ENCODE measurements around the gene PEX10. TPM values are rescaled to one million over a fixed set of nuclear protein-coding genes. Genes with fewer than 3 reads are reported as not detected.

Gene PEX10
- total RNA-seq, 2 donors from 2014 or later: 16.2 to 17.4 TPM

DNA sequence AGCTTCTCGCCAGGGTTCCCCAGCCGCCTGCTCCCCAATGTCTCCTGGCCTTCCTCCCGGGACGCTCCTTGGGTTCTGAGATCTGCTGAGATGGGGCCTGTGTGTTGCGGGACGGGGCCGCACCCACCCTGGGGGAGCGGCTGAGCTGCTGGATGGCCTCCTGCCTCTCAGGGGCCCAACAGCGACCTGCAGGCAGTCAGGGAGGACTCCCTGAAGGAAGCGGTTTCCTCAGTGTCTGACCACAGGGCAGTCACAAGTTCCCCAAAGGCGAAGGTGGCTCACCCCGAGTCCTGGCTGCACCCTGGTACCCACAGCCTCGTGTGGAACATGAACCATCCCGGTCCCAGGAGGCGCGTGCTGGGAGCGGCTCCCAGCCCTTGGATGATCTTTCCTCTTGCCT is 45.1 kb upstream of the PEX10 start:
- H3K27ac ChIP-seq: no peak overlapping the region
- no peak for DNase-seq (ENCODE audit: low spot score)
- peaks cover 0 to 10% of the 10 kb centered on the region in 2 donors for H3K4me1 ChIP-seq
- no peaks in the 10 kb centered on the region for H3K36me3 ChIP-seq
- H3K27me3 ChIP-seq: peaks cover 0 to 2% of the 10 kb centered on the region in 2 donors
- H3K9me3 ChIP-seq: no peaks in the 10 kb centered on the region
- TF ChIP-seq, protein P1, sequence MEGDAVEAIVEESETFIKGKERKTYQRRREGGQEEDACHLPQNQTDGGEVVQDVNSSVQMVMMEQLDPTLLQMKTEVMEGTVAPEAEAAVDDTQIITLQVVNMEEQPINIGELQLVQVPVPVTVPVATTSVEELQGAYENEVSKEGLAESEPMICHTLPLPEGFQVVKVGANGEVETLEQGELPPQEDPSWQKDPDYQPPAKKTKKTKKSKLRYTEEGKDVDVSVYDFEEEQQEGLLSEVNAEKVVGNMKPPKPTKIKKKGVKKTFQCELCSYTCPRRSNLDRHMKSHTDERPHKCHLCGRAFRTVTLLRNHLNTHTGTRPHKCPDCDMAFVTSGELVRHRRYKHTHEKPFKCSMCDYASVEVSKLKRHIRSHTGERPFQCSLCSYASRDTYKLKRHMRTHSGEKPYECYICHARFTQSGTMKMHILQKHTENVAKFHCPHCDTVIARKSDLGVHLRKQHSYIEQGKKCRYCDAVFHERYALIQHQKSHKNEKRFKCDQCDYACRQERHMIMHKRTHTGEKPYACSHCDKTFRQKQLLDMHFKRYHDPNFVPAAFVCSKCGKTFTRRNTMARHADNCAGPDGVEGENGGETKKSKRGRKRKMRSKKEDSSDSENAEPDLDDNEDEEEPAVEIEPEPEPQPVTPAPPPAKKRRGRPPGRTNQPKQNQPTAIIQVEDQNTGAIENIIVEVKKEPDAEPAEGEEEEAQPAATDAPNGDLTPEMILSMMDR (IDR thresholded peaks at IDR 0.05): no peak
- H3K4me3 ChIP-seq: no peak overlapping the region

DNA sequence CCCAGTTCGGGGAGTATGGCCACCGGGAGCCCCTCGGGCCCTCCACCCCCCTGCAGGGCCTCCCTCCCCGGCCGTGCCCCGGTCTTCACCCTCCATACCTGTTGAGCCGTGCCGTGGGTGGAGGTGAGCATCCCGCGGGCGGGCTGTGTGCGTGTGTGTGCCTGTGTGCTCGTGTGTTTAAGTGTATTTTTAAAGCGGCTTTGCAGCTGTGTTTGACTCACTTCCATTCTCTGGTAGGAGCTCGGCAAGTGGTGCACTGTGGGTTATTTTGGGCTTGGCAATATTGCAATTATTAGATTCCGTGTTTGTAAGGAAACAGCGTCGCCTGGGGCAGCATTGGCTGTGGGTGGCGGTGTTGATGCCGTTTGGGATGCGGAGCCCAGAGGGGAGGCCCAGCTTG is 43.4 kb upstream of the PEX10 start:
- Histone ChIP-seq H3K4me1 (peaks cover 0 to 10% of the 10 kb centered on the region in 2 donors), H3K27ac (no peak overlapping the region), H3K27me3 (peaks cover 0 to 9% of the 10 kb centered on the region in 2 donors), H3K9me3 (no peaks in the 10 kb centered on the region), H3K4me3 (no peak overlapping the region), H3K36me3 (no peaks in the 10 kb centered on the region)
- no peak for DNase-seq (ENCODE audit: low spot score)
- TF ChIP-seq, protein P1 (IDR thresholded peaks at IDR 0.05): no peak

DNA sequence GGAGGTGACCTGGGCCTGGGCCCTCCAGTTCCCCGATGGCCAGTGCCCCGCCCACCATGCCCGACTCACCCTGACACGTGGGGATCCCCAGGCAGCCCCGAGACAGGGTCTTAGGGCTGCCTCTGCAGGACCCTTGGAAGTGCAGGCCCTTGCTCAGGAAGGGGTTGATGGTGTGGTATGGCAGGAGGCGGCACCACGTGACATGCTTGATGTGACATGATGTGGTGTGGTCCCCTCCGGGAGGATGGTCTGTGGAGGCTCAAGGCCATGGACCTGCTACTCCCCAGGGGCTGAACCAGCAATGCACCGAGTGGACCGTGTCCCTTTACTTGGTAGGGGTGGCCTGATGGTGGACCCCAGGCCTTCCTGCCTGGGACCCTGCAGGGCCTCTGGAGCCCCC is 41.9 kb upstream of the PEX10 start:
- no peak for DNase-seq (ENCODE audit: low spot score)
- Histone ChIP-seq H3K4me1 (no peaks in the 10 kb centered on the region), H3K4me3 (no peak overlapping the region), H3K27me3 (peaks cover 0 to 9% of the 10 kb centered on the region in 2 donors), H3K9me3 (no peaks in the 10 kb centered on the region), H3K27ac (no peak overlapping the region), H3K36me3 (no peaks in the 10 kb centered on the region)
- TF ChIP-seq, protein P1 (IDR thresholded peaks at IDR 0.05): no peak

DNA sequence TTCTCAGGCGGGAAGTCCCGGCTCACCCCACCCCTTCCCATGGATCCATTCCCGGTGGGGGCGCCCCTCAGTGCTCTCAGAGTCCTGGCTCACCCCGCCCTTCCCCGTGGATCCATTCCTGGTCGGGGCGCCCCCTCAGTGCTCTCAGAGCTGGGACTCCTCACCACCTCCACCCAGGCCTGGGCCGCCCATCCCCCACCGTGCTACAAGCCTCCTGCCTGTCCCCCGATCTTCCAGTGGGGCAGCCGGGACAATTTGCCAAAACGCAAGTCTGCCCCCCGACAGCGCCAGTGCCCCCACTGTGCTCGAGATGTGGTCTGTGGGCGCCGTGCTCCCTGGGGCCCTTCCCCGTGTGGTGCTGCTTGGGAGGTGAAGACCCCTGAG is 40.6 kb upstream of the PEX10 start:
- Histone ChIP-seq H3K4me1 (no peaks in the 10 kb centered on the region), H3K9me3 (no peaks in the 10 kb centered on the region), H3K27me3 (peaks cover 0 to 9% of the 10 kb centered on the region in 2 donors), H3K27ac (no peak overlapping the region), H3K4me3 (no peak overlapping the region), H3K36me3 (no peaks in the 10 kb centered on the region)
- no peak for DNase-seq (ENCODE audit: low spot score)
- TF ChIP-seq, protein P1 (IDR thresholded peaks at IDR 0.05): no peak

DNA sequence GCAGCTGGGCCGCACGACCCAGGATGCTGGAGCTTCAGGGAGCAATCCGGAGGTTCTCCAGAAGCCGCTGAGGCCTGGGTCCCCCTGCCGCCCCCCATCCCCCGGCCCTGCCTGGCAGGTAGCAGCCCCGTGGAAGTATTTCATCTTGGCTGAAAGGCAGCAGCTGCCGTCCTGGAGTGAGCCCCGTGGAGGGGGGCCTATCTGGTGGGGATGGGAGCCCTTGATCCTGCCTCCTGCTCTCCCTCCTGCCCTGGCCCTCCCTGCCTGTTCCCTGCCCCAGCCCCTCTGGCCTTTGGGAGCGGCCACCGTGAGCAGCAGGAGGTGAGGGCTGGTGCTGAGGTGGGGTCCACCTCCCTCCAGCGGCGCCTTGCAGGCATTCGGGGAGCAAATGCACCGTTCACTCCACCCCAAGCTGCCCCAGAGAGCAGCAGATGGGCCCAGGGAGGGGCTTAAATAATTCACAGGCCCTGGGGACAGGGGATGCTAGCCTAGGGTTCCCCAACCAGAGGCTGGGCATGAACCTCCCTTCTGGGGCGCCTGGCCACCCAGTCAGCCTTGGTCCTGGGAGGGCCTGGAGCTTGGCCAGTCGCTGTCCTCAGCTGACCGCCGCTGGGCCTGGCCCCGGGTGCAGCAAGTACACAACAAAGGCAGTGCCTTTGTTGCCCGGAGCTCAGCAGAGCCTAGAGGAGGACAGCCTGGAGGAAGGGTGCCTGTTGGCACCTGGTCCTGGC is 40.0 kb upstream of the PEX10 start:
- TF ChIP-seq, protein P1 (IDR thresholded peaks at IDR 0.05): no peak
- no peak overlapping the region for H3K27ac ChIP-seq
- DNase-seq (ENCODE audit: low spot score): no peak
- H3K36me3 ChIP-seq: no peaks in the 10 kb centered on the region
- no peaks in the 10 kb centered on the region for H3K9me3 ChIP-seq
- H3K4me1 ChIP-seq: no peaks in the 10 kb centered on the region
- no peak overlapping the region for H3K4me3 ChIP-seq
- peaks cover 0 to 9% of the 10 kb centered on the region in 2 donors for H3K27me3 ChIP-seq

DNA sequence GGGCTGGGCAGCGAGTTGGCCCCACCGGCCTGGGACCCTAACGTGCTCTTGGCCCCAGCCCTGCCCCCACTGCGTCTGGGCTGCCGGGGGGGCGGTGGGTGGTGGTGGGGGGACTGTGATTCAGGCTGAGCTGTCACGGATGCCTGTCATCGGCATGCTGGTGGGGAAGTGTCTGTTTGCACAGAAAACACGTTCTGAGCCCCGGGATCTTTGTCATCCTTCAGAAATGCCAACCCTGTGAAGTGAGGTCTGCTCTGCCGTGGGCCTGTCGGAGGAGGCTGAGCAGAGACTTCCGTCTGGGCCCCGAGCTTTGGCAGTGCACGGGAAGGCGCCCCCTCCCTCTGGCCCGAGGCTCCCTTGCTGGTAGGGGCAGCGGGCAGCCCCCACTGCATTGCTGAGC is 39.4 kb upstream of the PEX10 start:
- no peak overlapping the region for H3K27ac ChIP-seq
- no peak overlapping the region for H3K4me3 ChIP-seq
- H3K36me3 ChIP-seq: no peaks in the 10 kb centered on the region
- H3K27me3 ChIP-seq: peaks cover 0 to 9% of the 10 kb centered on the region in 2 donors
- H3K4me1 ChIP-seq: no peaks in the 10 kb centered on the region
- H3K9me3 ChIP-seq: no peaks in the 10 kb centered on the region
- no peak for DNase-seq (ENCODE audit: low spot score)
- TF ChIP-seq, protein P1 (IDR thresholded peaks at IDR 0.05): no peak

Measured in right atrium auricular region (tissue), 2 donors.